ENCODE results near the gene PLA2G6. TPM values are rescaled to one million over a fixed set of nuclear protein-coding genes. Genes with fewer than 3 reads are reported as not detected.

Gene PLA2G6
- total RNA-seq, 1 experiment from 2014 or later = 29.9 TPM

DNA sequence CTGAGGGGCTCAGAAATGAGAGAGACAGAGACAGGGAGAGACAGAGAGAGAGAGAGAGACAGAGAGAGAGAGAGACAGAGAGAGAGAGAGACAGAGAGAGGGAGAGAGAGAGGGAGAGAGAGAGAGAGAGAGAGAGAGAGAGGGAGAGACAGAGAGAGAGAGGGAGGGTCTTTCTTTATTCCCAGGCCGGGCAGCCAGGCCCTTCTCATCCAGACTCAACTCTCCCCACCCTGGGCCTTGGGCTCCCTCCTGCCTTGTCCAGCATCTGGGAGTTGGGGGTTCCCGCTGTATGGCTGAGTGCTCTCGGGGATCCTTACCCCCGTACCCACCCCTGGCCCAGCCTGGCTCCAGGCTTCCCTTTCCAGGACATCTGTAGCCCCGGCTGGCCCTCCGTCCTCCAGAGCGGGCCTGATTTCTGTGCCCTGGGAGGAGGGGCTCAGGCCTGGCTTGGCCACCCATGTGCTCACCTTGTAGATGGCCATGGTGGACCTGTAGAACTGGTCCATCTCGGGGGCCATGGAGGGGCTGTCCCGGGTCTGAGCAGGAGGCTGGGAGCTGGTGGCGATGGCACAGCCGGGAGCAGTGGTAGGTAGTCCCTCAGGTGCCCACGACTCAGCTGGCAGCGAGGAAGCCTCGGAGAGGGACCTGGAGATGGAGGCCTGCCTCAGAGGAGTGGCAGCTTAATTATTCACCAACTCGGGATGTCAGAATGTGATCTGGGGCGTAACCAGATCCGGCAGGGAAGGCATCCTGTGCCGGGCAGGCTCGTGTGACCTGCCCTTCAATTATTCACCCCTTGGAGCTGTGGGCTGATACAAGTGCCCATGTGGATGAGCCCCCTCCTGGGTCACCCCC is 71.4 kb downstream of the PLA2G6 start, which contains the start of gene BAIAP2L2 (continued):
- TF ChIP-seq, protein P1, sequence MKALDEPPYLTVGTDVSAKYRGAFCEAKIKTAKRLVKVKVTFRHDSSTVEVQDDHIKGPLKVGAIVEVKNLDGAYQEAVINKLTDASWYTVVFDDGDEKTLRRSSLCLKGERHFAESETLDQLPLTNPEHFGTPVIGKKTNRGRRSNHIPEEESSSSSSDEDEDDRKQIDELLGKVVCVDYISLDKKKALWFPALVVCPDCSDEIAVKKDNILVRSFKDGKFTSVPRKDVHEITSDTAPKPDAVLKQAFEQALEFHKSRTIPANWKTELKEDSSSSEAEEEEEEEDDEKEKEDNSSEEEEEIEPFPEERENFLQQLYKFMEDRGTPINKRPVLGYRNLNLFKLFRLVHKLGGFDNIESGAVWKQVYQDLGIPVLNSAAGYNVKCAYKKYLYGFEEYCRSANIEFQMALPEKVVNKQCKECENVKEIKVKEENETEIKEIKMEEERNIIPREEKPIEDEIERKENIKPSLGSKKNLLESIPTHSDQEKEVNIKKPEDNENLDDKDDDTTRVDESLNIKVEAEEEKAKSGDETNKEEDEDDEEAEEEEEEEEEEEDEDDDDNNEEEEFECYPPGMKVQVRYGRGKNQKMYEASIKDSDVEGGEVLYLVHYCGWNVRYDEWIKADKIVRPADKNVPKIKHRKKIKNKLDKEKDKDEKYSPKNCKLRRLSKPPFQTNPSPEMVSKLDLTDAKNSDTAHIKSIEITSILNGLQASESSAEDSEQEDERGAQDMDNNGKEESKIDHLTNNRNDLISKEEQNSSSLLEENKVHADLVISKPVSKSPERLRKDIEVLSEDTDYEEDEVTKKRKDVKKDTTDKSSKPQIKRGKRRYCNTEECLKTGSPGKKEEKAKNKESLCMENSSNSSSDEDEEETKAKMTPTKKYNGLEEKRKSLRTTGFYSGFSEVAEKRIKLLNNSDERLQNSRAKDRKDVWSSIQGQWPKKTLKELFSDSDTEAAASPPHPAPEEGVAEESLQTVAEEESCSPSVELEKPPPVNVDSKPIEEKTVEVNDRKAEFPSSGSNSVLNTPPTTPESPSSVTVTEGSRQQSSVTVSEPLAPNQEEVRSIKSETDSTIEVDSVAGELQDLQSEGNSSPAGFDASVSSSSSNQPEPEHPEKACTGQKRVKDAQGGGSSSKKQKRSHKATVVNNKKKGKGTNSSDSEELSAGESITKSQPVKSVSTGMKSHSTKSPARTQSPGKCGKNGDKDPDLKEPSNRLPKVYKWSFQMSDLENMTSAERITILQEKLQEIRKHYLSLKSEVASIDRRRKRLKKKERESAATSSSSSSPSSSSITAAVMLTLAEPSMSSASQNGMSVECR (CRISPR knock-in tag; IDR thresholded peaks at IDR 0.05; ENCODE audit: borderline replicate concordance) = no peak
- TF ChIP-seq JAZF1 (CRISPR knock-in tag; IDR thresholded peaks at IDR 0.05) (no peak), GABPB1 (CRISPR knock-in tag; IDR thresholded peaks at IDR 0.05) (no peak), TEAD1 (CRISPR knock-in tag; IDR thresholded peaks at IDR 0.05) (no peak), RELA (CRISPR knock-in tag; IDR thresholded peaks at IDR 0.05; ENCODE audit: borderline replicate concordance) (no peak), RORB (CRISPR knock-in tag; IDR thresholded peaks at IDR 0.05) (no peak), CREB1 (CRISPR knock-in tag; IDR thresholded peaks at IDR 0.05) (no peak), ZNF138 (CRISPR knock-in tag; conservative IDR thresholded peaks at IDR 0.05) (no peak), NFYB (CRISPR knock-in tag; conservative IDR thresholded peaks at IDR 0.05; ENCODE audit: low read depth) (no peak), MXD4 (CRISPR knock-in tag; IDR thresholded peaks at IDR 0.05; ENCODE audit: borderline replicate concordance) (no peak), ATF1 (CRISPR knock-in tag; IDR thresholded peaks at IDR 0.05) (no peak), ESRRA (CRISPR knock-in tag; IDR thresholded peaks at IDR 0.05; ENCODE audit: borderline replicate concordance) (no peak)
- TF ChIP-seq, protein P2, sequence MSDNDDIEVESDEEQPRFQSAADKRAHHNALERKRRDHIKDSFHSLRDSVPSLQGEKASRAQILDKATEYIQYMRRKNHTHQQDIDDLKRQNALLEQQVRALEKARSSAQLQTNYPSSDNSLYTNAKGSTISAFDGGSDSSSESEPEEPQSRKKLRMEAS (CRISPR knock-in tag; IDR thresholded peaks at IDR 0.05) = no peak
- TF ChIP-seq, protein P3, sequence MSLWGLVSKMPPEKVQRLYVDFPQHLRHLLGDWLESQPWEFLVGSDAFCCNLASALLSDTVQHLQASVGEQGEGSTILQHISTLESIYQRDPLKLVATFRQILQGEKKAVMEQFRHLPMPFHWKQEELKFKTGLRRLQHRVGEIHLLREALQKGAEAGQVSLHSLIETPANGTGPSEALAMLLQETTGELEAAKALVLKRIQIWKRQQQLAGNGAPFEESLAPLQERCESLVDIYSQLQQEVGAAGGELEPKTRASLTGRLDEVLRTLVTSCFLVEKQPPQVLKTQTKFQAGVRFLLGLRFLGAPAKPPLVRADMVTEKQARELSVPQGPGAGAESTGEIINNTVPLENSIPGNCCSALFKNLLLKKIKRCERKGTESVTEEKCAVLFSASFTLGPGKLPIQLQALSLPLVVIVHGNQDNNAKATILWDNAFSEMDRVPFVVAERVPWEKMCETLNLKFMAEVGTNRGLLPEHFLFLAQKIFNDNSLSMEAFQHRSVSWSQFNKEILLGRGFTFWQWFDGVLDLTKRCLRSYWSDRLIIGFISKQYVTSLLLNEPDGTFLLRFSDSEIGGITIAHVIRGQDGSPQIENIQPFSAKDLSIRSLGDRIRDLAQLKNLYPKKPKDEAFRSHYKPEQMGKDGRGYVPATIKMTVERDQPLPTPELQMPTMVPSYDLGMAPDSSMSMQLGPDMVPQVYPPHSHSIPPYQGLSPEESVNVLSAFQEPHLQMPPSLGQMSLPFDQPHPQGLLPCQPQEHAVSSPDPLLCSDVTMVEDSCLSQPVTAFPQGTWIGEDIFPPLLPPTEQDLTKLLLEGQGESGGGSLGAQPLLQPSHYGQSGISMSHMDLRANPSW (CRISPR knock-in tag; conservative IDR thresholded peaks at IDR 0.05; ENCODE audit: low read depth) = no peak

DNA sequence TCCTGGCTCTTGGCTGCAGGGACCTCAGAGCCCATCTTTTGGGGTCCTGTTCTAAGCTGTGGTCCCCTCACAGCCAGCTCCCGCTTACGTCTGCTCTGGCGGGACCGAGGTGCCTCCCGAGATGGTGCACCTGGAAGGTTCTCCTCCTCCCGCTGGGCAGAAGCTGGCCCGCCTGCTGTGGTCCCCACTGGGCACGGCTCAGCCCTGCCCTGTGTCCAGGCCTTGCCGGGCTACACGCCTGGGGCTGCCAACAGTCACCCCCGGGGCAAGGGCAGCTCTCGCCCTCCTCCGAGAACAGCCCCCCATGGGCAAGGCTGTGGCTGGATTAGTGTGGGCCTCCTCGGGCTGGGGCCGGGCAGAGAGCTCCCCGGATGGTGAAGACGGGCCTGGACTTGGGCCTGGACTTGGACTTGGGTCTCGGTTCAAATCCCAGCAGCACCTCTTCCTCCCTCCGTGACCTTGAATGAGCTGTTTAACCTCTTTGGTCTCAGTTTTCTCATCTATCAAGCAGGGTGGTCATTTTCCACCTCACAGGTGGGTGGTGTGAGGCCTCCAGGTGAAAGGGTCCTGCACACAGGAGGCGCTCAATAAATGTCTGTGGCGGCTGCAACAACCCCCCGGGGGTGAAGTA is 72.1 kb downstream of the PLA2G6 start:
- ChIA-PET POLR2A (no interaction called here), CTCF (interaction anchor here (1.1 to 11.1 kb wide), 9 partner anchors 9 to 57 kb away, joined by 3 to 222 read pairs (median 5); no protein-coding TSS in a partner anchor)
- no peaks in the 10 kb centered on the region for H3K9me3 Mint-ChIP-seq
- no peaks in the 10 kb centered on the region; the same call in 1 of the 2 replicates for H3K27me3 Mint-ChIP-seq (ENCODE audit: low read depth)
- no peak overlapping the region for H3K27ac Mint-ChIP-seq
- H3K4me1 Mint-ChIP-seq = peaks cover 6% of the 10 kb centered on the region
- no peak overlapping the region for H3K4me3 Mint-ChIP-seq
- H3K36me3 Mint-ChIP-seq = no peaks in the 10 kb centered on the region
- ATAC-seq = no peak
- TF ChIP-seq ELF4 (CRISPR knock-in tag; IDR thresholded peaks at IDR 0.05; ENCODE audit: low read depth) (no peak), RORB (CRISPR knock-in tag; IDR thresholded peaks at IDR 0.05) (no peak)
- no peak for DNase-seq (ENCODE audit: low spot score)
